Spleen (tissue), 11 donors: ENCODE data around the gene MAPK1. TPM values are rescaled to one million over a fixed set of nuclear protein-coding genes. Genes with fewer than 3 reads are reported as not detected.
A peak's percentile ranks its signal among the peaks of the same experiment; 100 is the strongest.

ENCODE experiments used
- DNase-seq: peaks from one replicate; pipeline ENCODE4 v3.0.0-alpha.2; 2020
- H3K27ac ChIP-seq, 8 donors: fragments of 200-600 bp; sonication (generic) in 7 of 8; 1 replicate in 4 of 8; 2 replicates in 4 of 8; pipeline versions ENCODE4 v1.5.0 to v1.8.0; 2016 to 2021; ENCODE audit warnings: inconsistent platforms in 4 of 8, mild to moderate bottlenecking in 4 of 8, moderate library complexity in 1 of 8
- H3K27me3 ChIP-seq, 7 donors: fragments of 200-600 bp; sonication (generic) in 6 of 7; replicated peaks in 1 of 7; 1 replicate in 4 of 7; 2 replicates in 3 of 7; pipeline versions ENCODE4 v1.5.0 to v1.8.0; 2016 to 2021; ENCODE audit warnings: inconsistent platforms in 3 of 7, mild to moderate bottlenecking in 1 of 7
- H3K36me3 ChIP-seq, 6 donors: fragments of 200-600 bp; sonication (generic) in 5 of 6; 1 replicate in 4 of 6; 2 replicates in 2 of 6; pipeline versions ENCODE4 v1.5.0 to v1.8.0; 2016 to 2021; ENCODE audit warnings: inconsistent platforms in 2 of 6
- H3K4me1 ChIP-seq, 6 donors: fragments of 200-600 bp; sonication (generic) in 5 of 6; 1 replicate in 3 of 6; 2 replicates in 3 of 6; pipeline versions ENCODE4 v1.5.0 to v1.8.0; 2016 to 2021; ENCODE audit warnings: inconsistent platforms in 3 of 6
- H3K4me3 ChIP-seq, 8 donors: fragments of 200-600 bp; sonication (generic) in 7 of 8; 1 replicate in 4 of 8; 2 replicates in 4 of 8; pipeline versions ENCODE4 v1.5.0 to v1.8.0; 2016 to 2021; ENCODE audit warnings: inconsistent platforms in 4 of 8, mild to moderate bottlenecking in 4 of 8, moderate library complexity in 2 of 8
- H3K9me3 ChIP-seq, 8 donors: fragments of 200-600 bp; sonication (generic) in 7 of 8; 1 replicate in 4 of 8; 2 replicates in 4 of 8; pipeline versions ENCODE4 v1.5.0 to v1.8.0; 2016 to 2021; ENCODE audit warnings: inconsistent platforms in 4 of 8
- POLR2A ChIP-seq, 3 donors: fragments of 450-650 bp; IDR thresholded peaks; one replicate each; pipeline ENCODE4 v1.5.1; 2017; ENCODE audit warnings: antibody characterized with exemption in 3 of 3, mild to moderate bottlenecking in 1 of 3
- POLR2AphosphoS5 ChIP-seq, 3 donors: sonication (generic); formaldehyde crosslinking; IDR thresholded peaks; one replicate each; pipeline ENCODE4 v1.5.1; 2017; ENCODE audit warnings: antibody characterized with exemption in 3 of 3
- WGBS, 5 donors: extraction: QIAGEN DNeasy Blood & Tissue Kit in 3 of 5; methylation state at CpG; one replicate each; pipeline versions ENCODE4 v1.1.5 to v1.1.7; 2013 to 2018; 5-methylcytosine and 5-hydroxymethylcytosine counted together
- intact Hi-C: fragments of 100-400 bp; cut with DNase I; formaldehyde crosslinking; loops from one replicate; pipeline ENCODE4 v1.15.0; 2023; ENCODE audit warnings: low total_unique reads
- polyA plus RNA-seq, 3 donors: library from polyadenylated mRNA; stranded (reverse); fragments of 200-250 nt; gene quantifications; one replicate each; pipeline ENCODE4 v1.2.1, GENCODE V29; 2013
- total RNA-seq, 7 donors: library from RNA; depleted of rRNA in 3 of 7; stranded (reverse); fragments of >200 nt in 3 of 7; fragmentation: NEBNext Ultra II Directional in 4 of 7; extraction: Animal tissue kit (Norgen Biotek cat#: 25700) in 4 of 7; gene quantifications; one replicate each; pipeline versions ENCODE4 v1.1.0 to v1.2.1, GENCODE V29; 2016 to 2021
- TF ChIP-seq, protein P1 (sequence below), 11 experiments: fragments of 200-600 bp in 7 of 11; fragments of 450-650 bp in 4 of 11; sonication (generic) in 4 of 11; IDR thresholded peaks in 8 of 11; conservative IDR thresholded peaks in 3 of 11; 1 replicate in 7 of 11; 2 replicates in 4 of 11; pipeline versions ENCODE4 v1.4.0 to v1.8.0; 2016 to 2021; ENCODE audit warnings: antibody characterized with exemption in 11 of 11, inconsistent platforms in 4 of 11, mild to moderate bottlenecking in 1 of 11
- donor health status: healthy with polysubstance abuse.
- donor health status: DM: no; HTN: no; CAD: no; lungs with moderate emphysema.
- donor health status: DM: no; HTN: no; CAD: no.
- donor health status: Bipolar disorder and iron deficiency.
- donor health status: healthy.
- donor health status: DM: no; HTN: no; CAD: no.
- donor health status: DM: yes; HTN: yes; CAD: no.

Gene MAPK1
- total and polyA plus RNA-seq, 10 donors = 11.6 to 165 (median 106) TPM

DNA sequence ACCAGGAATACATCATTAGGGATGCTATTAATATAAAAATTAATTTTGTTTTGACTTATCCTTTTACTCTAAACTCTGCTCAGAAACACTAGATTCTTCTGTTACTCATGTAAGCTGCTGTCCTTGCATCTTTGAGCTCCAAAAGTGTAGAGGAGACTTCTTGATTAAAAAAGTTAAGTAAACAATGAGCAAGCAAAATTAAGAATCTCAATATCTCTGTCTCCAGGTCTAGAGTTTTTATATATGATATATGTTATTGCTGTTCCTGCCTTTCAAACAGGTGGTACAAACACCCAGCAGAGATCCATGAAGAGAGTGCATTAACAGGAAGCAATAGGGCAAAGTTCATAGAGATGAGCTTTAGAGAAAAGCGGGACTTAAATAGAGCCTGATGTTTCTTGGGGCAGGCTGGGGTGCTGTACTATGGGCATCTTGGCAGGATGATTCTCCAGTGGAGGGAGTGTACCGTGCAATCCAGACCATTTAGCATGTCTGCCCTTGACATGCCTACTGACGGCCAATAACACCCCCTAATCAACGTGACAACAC, 6.9 kb downstream of the MAPK1 start:
- Histone ChIP-seq H3K4me3 (peak overlapping the region in 1 of 8 donors; percentile 46), H3K27me3 (no peaks in the 10 kb centered on the region), H3K4me1 (peaks cover 48 to 100% (median 97%) of the 10 kb centered on the region in 6 donors), H3K36me3 (no peaks in the 10 kb centered on the region), H3K9me3 (no peaks in the 10 kb centered on the region), H3K27ac (peak overlapping the region in 6 of 8 donors; percentile 65 to 96 (median 84))
- DNase-seq = no peak
- TF ChIP-seq POLR2A (IDR thresholded peaks at IDR 0.05) (no peak), POLR2AphosphoS5 (IDR thresholded peaks at IDR 0.05) (no peak)
- TF ChIP-seq, protein P1, sequence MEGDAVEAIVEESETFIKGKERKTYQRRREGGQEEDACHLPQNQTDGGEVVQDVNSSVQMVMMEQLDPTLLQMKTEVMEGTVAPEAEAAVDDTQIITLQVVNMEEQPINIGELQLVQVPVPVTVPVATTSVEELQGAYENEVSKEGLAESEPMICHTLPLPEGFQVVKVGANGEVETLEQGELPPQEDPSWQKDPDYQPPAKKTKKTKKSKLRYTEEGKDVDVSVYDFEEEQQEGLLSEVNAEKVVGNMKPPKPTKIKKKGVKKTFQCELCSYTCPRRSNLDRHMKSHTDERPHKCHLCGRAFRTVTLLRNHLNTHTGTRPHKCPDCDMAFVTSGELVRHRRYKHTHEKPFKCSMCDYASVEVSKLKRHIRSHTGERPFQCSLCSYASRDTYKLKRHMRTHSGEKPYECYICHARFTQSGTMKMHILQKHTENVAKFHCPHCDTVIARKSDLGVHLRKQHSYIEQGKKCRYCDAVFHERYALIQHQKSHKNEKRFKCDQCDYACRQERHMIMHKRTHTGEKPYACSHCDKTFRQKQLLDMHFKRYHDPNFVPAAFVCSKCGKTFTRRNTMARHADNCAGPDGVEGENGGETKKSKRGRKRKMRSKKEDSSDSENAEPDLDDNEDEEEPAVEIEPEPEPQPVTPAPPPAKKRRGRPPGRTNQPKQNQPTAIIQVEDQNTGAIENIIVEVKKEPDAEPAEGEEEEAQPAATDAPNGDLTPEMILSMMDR (IDR thresholded peaks at IDR 0.05 in 8 of 11, conservative IDR thresholded peaks at IDR 0.05 in 3 of 11) = no peak
- WGBS, 5 donors = 75 to 89% (median 79%) methylated on average over 4 of the region's 4 CpGs
- intact Hi-C loops = loop anchor here (10.0 kb wide), 1 partner anchor 46 kb away; no protein-coding TSS in a partner anchor

DNA sequence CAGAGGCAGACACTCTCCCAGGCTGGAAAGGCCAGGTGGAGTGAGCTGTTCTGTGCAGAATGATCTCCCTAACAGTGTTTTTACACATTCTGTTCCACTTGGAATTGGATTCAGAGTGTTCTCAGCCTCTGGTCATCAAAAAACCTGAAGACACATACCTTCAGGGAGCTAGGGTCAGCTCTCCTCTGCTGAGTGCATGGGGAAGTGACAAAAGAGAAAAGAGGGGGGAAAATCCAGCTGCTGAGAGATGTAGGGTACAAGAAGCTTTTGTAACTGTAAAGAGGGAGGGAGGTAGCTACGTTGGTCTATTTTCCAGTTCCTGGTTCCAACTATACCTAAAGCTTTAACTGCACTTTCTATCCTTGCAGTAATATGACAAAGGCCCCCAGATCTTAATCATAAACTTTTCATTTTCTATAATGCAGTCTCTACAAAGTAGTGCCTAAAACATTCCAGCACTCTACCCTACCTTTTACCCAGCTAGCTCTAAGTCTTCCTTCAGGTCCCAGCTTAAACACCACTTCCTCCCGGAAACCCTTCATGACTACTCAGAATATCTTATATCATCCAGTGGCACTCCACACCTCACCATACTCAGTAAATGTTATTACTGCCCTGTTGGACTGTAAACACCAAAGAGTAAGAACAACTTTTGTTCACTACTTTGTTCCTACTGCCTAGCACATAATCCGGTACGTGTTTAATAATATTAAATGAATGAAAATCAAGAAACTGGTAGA, 9.2 kb downstream of the MAPK1 start:
- WGBS, 5 donors = 60 to 73% (median 62%) methylated on average over 4 of the region's 4 CpGs
- Histone ChIP-seq H3K4me1 (peaks cover 41 to 100% (median 92%) of the 10 kb centered on the region in 6 donors), H3K9me3 (no peaks in the 10 kb centered on the region), H3K4me3 (peak overlapping the region in 1 of 8 donors; percentile 40), H3K27me3 (no peaks in the 10 kb centered on the region), H3K27ac (peak overlapping the region in 6 of 8 donors; percentile 30 to 96 (median 66)), H3K36me3 (no peaks in the 10 kb centered on the region)
- intact Hi-C loops = no loop called here
- DNase-seq = no peak
- TF ChIP-seq, protein P1 (IDR thresholded peaks at IDR 0.05 in 8 of 11, conservative IDR thresholded peaks at IDR 0.05 in 3 of 11) = no peak
- TF ChIP-seq POLR2A (IDR thresholded peaks at IDR 0.05) (no peak), POLR2AphosphoS5 (IDR thresholded peaks at IDR 0.05) (no peak)

DNA sequence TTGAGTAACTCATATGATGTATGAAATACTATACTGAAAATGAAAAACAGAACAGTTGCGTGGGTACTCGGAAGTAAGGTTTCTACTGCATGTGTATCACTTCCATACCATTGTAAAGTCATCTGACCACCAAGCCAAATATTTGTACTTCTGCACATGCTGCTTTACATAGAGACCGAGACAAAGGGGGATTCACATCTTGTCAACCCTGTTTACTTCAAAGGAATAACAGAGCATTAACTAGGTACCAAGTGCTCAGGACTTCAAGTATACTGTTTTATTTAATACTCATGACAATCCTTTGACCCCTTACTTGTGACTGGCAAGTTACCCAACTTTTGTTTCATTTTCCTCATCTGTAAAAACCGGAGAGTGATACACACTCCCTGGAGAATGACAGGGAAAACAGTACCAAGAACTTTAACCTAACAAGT, 9.9 kb downstream of the MAPK1 start:
- WGBS, 5 donors = 39 to 71% (median 55%) methylated on average over 4 of the region's 4 CpGs
- intact Hi-C loops = no loop called here
- peaks cover 39 to 100% (median 90%) of the 10 kb centered on the region in 6 donors for H3K4me1 ChIP-seq
- H3K36me3 ChIP-seq = peaks cover 0 to 6% (median 0%) of the 10 kb centered on the region in 6 donors
- peak overlapping the region in 6 of 8 donors; percentile 30 to 96 (median 66) for H3K27ac ChIP-seq
- H3K4me3 ChIP-seq = peak overlapping the region in 1 of 8 donors; percentile 40
- no peaks in the 10 kb centered on the region for H3K27me3 ChIP-seq
- DNase-seq = no peak
- H3K9me3 ChIP-seq = no peaks in the 10 kb centered on the region
- TF ChIP-seq, protein P1 (IDR thresholded peaks at IDR 0.05 in 8 of 11, conservative IDR thresholded peaks at IDR 0.05 in 3 of 11) = no peak
- TF ChIP-seq POLR2AphosphoS5 (IDR thresholded peaks at IDR 0.05) = no peak
- TF ChIP-seq POLR2A (IDR thresholded peaks at IDR 0.05) = no peak

DNA sequence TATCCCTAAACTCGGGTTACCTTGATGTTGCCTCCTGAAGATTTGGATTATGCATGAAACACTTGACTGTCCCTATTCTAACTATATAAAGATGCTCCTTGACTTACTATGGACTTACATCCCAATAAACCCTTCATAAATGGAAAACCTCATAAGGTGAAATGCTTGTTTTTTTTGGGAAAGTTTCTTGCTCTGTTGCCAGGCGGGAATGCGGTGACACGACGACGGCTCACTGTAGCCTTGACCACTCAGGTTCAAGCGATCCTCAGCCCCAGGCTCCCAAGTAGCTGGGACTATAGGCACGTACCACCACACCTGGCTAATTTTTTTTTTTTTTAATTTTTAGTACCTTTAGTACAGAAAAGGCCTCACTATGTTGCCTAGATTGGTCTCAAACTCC, 10.6 kb downstream of the MAPK1 start:
- no peaks in the 10 kb centered on the region for H3K9me3 ChIP-seq
- 90 to 97% (median 96%) methylated on average over 8 of the region's 8 CpGs for WGBS, 5 donors
- peaks cover 35 to 100% (median 89%) of the 10 kb centered on the region in 6 donors for H3K4me1 ChIP-seq
- TF ChIP-seq, protein P1 (IDR thresholded peaks at IDR 0.05 in 8 of 11, conservative IDR thresholded peaks at IDR 0.05 in 3 of 11) = no peak
- TF ChIP-seq POLR2A (IDR thresholded peaks at IDR 0.05) (no peak), POLR2AphosphoS5 (IDR thresholded peaks at IDR 0.05) (no peak)
- H3K27ac ChIP-seq = peak overlapping the region in 5 of 8 donors; percentile 48 to 96 (median 74)
- H3K4me3 ChIP-seq = no peak overlapping the region
- no peak for DNase-seq
- intact Hi-C loops = no loop called here
- H3K27me3 ChIP-seq = no peaks in the 10 kb centered on the region
- peaks cover 0 to 8% (median 0%) of the 10 kb centered on the region in 6 donors for H3K36me3 ChIP-seq
